Measurements from ENCODE around the gene TCP11. TPM values are rescaled to one million over a fixed set of nuclear protein-coding genes. Genes with fewer than 3 reads are reported as not detected.
A peak's percentile ranks its signal among the peaks of the same experiment; 100 is the strongest.

The TCP11 gene
- total RNA-seq, 1 experiment from 2014 or later: not detected

- Histone ChIP-seq H2BK15ac (ENCODE audit: low read depth, low read length) (no peak overlapping the region), H2BK120ac (ENCODE audit: low read depth, low read length, poor library complexity, severe bottlenecking) (no peak overlapping the region), H4K20me1 (ENCODE audit: control insufficient read depth, insufficient read depth, insufficient read length) (no peaks in the 10 kb centered on the region), H3K56ac (ENCODE audit: insufficient read length, low read depth, low read length) (no peak overlapping the region), H3K27me3 (ENCODE audit: insufficient read depth, low read length) (no peaks in the 10 kb centered on the region), H3K9ac (ENCODE audit: extremely low read depth, insufficient read length, low read length) (no peak overlapping the region), H3K4ac (ENCODE audit: low read depth, low read length) (no peak overlapping the region), H3K14ac (ENCODE audit: insufficient read depth, low read length) (no peak overlapping the region), H4K8ac (replicated peaks; ENCODE audit: insufficient read length, low read depth, low read length) (no peak overlapping the region), H2BK12ac (ENCODE audit: insufficient read length, low read depth, low read length) (no peak overlapping the region), H3K79me2 (ENCODE audit: insufficient read depth, low read length) (no peaks in the 10 kb centered on the region), H3K23ac (ENCODE audit: insufficient read length, low read depth, low read length) (no peak overlapping the region), H2BK20ac (ENCODE audit: low read depth, low read length, poor library complexity, severe bottlenecking) (no peak overlapping the region), H4K91ac (ENCODE audit: insufficient read length, low read depth, low read length) (no peak overlapping the region), H3K23me2 (ENCODE audit: insufficient read length, low read depth, low read length, poor library complexity, severe bottlenecking) (no peaks in the 10 kb centered on the region), H3K4me1 (ENCODE audit: insufficient read depth, low read length) (no peaks in the 10 kb centered on the region; the same call in 1 of the 2 replicates), H4K5ac (ENCODE audit: insufficient read length, low read depth, low read length) (no peak overlapping the region), H3K79me1 (ENCODE audit: insufficient read depth, low read depth, low read length, poor library complexity, severe bottlenecking) (no peaks in the 10 kb centered on the region), H3T11ph (ENCODE audit: low read length) (no peak overlapping the region), H2AK5ac (ENCODE audit: insufficient read length, low read length) (no peak overlapping the region), H3K27ac (ENCODE audit: insufficient read length, low read depth, low read length) (no peak overlapping the region), H2AFZ (ENCODE audit: low read length) (no peak overlapping the region), H2BK5ac (ENCODE audit: insufficient read length, low read length) (no peak overlapping the region), H3K18ac (ENCODE audit: insufficient read length, low read depth, low read length) (no peak overlapping the region), H3K4me2 (ENCODE audit: insufficient read depth, insufficient read length, low read length) (no peak overlapping the region), H3K9me3 (ENCODE audit: control insufficient read depth, low read depth, low read length) (no peaks in the 10 kb centered on the region)
- no peaks in the 10 kb centered on the region for H3K27me3 Mint-ChIP-seq (ENCODE audit: low read depth)
- TF ChIP-seq CTCF (conservative IDR thresholded peaks at IDR 0.05): no peak
- H3K9me3 Mint-ChIP-seq: no peaks in the 10 kb centered on the region
- no peak for DNase-seq
- H3K36me3 Mint-ChIP-seq (ENCODE audit: insufficient read depth in 1 of 3, low read depth in 3 of 3): peaks cover 5 to 15% (median 6%) of the 10 kb centered on the region in 3 experiments
- no CpG with 5 or more reads among the region's 10 CpGs for WGBS (ENCODE audit: extremely low coverage, insufficient read length, low lambda C conversion rate)
- no peak overlapping the region for H3K4me3 Mint-ChIP-seq
- H3K4me1 Mint-ChIP-seq: peaks cover 32 to 44% of the 10 kb centered on the region in 2 experiments
- peak overlapping the region in 2 of 3 experiments; percentile 67 to 68; a peak in 3 of 7 replicates for H3K27ac Mint-ChIP-seq
These were observed 67.9 kb downstream of the TCP11 start for GRCh38 chr6:35073211-35073610.
